ENCODE data around the gene NFKB2. TPM values are rescaled to one million over a fixed set of nuclear protein-coding genes. Genes with fewer than 3 reads are reported as not detected.

NFKB2 gene
- 13.4 and 14.9 TPM in 2 replicates for total RNA-seq

GRCh38 chr10:102395400-102396316 is at the start of gene NFKB2:
NFKB2 (plus strand) TSS chr10:102395705; CDS start chr10:102395960, 255 bp downstream.

GRCh38 chr10:102418622-102419268 is 23.2 kb downstream of the NFKB2 start, which contains the start of gene PSD:
PSD (minus strand) TSS chr10:102418785; CDS start chr10:102417038, 1,747 bp downstream.

GRCh38 chr10:102420714-102421506 is 25.4 kb downstream of the NFKB2 start, which contains the start of gene FBXL15:
FBXL15 (plus strand) TSS chr10:102420836; CDS start chr10:102421130, 294 bp downstream.

GRCh38 chr10:102432162-102432950 is 36.9 kb downstream of the NFKB2 start, which contains the start of gene CUEDC2:
CUEDC2 (minus strand) TSS chr10:102432574; CDS start chr10:102425188, 7,386 bp downstream.

GRCh38 chr10:102451105-102451969 is 55.8 kb downstream of the NFKB2 start, which contains the start of gene C10orf95:
C10orf95 (minus strand) TSS chr10:102451543; CDS start chr10:102451093, 450 bp downstream.

Other genes with a start within 250 kb of the NFKB2 start
- 22.5 and 29.7 TPM in 2 replicates for gene NOLC1, start 243.3 kb upstream of the NFKB2 start, total RNA-seq
- 0.85 and 1.2 TPM in 2 replicates for gene ELOVL3, start 169.4 kb upstream of the NFKB2 start, total RNA-seq
- 0.14 and 0.18 TPM in 2 replicates for gene PITX3, start 154.2 kb upstream of the NFKB2 start, total RNA-seq
- gene GBF1, start 150.2 kb upstream of the NFKB2 start, total RNA-seq: 17.4 and 19.4 TPM in 2 replicates
- gene PSD, start 23.1 kb downstream of the NFKB2 start, total RNA-seq: 3.3 and 6.3 TPM in 2 replicates
- 6.7 and 7.9 TPM in 2 replicates for gene FBXL15, start 25.1 kb downstream of the NFKB2 start, total RNA-seq
- 48.2 and 52.5 TPM in 2 replicates for gene CUEDC2, start 36.9 kb downstream of the NFKB2 start, total RNA-seq
- 0.14 TPM in 1 of 2 replicates, not detected in the other for gene C10orf95, start 55.8 kb downstream of the NFKB2 start, total RNA-seq
- gene ACTR1A, start 107.0 kb downstream of the NFKB2 start, total RNA-seq: 111 and 112 TPM in 2 replicates
- 1.6 and 2.3 TPM in 2 replicates for gene SUFU, start 108.3 kb downstream of the NFKB2 start, total RNA-seq
- gene TRIM8, start 248.8 kb downstream of the NFKB2 start, total RNA-seq: 50.2 and 62.6 TPM in 2 replicates

All from smooth muscle cell of bladder (primary cell).